ENCODE measurements around the gene TMEM235. TPM values are rescaled to one million over a fixed set of nuclear protein-coding genes. Genes with fewer than 3 reads are reported as not detected.

Gene TMEM235
- total RNA-seq, 3 donors from 2014 or later (not counting 1 experiment from before 2014, with no cell fraction given) = not detected

GRCh38 chr17:78272914-78273258, 41.5 kb downstream of the TMEM235 start:
- Histone ChIP-seq H3K4me3 (ENCODE audit: low read length) (no peak overlapping the region), H3K36me3 (ENCODE audit: control insufficient read depth, insufficient read depth, low read length) (no peaks in the 10 kb centered on the region), H3K4me1 (ENCODE audit: control insufficient read depth, insufficient read depth, low read length) (no peaks in the 10 kb centered on the region), H3K9me3 (ENCODE audit: control insufficient read depth, insufficient read depth, low read length) (no peaks in the 10 kb centered on the region), H3K27ac (ENCODE audit: low read length) (no peak overlapping the region), H3K27me3 (ENCODE audit: control insufficient read depth, insufficient read depth, low read length) (no peaks in the 10 kb centered on the region)
- DNase-seq (no peak), ATAC-seq (no peak)
- Mint-ChIP-seq H3K36me3 (no peaks in the 10 kb centered on the region), H3K27me3 (ENCODE audit: low read depth in 2 of 2) (peaks cover 0 to 16% of the 10 kb centered on the region in 2 donors), H3K4me1 (peaks cover 0 to 5% of the 10 kb centered on the region in 2 donors), H3K27ac (no peak overlapping the region), H3K9me3 (no peaks in the 10 kb centered on the region), H3K4me3 (no peak overlapping the region)
- intact Hi-C loops (cut with micrococcal nuclease) = no loop called here
- TF ChIP-seq CTCF (IDR thresholded peaks at IDR 0.05) = no peak
- 81% methylated on average over 7 of the region's 7 CpGs for WGBS (ENCODE audit: insufficient coverage)

- Histone ChIP-seq H3K4me1 (ENCODE audit: control insufficient read depth, insufficient read depth, low read length) (no peaks in the 10 kb centered on the region), H3K36me3 (ENCODE audit: control insufficient read depth, insufficient read depth, low read length) (no peaks in the 10 kb centered on the region), H3K4me3 (ENCODE audit: low read length) (no peak overlapping the region), H3K27ac (ENCODE audit: low read length) (no peak overlapping the region), H3K27me3 (ENCODE audit: control insufficient read depth, insufficient read depth, low read length) (no peaks in the 10 kb centered on the region), H3K9me3 (ENCODE audit: control insufficient read depth, insufficient read depth, low read length) (no peaks in the 10 kb centered on the region)
- Mint-ChIP-seq H3K4me3 (no peak overlapping the region), H3K27me3 (ENCODE audit: low read depth in 2 of 2) (peaks cover 0 to 16% of the 10 kb centered on the region in 2 donors), H3K27ac (no peak overlapping the region), H3K9me3 (no peaks in the 10 kb centered on the region), H3K4me1 (peaks cover 0 to 5% of the 10 kb centered on the region in 2 donors), H3K36me3 (no peaks in the 10 kb centered on the region)
- DNase-seq (no peak), ATAC-seq (no peak)
- intact Hi-C loops (cut with micrococcal nuclease) = no loop called here
- 89% methylated on average over 6 of the region's 6 CpGs for WGBS (ENCODE audit: insufficient coverage)
- no peak for TF ChIP-seq CTCF (IDR thresholded peaks at IDR 0.05)
These were observed 42.4 kb downstream of the TMEM235 start for GRCh38 chr17:78273813-78274212.

GRCh38 chr17:78275355-78275754, 43.9 kb downstream of the TMEM235 start:
- H3K27ac Mint-ChIP-seq = no peak overlapping the region
- no peak overlapping the region for H3K4me3 Mint-ChIP-seq
- 93% methylated on average over 3 of the region's 5 CpGs for WGBS (ENCODE audit: insufficient coverage)

More at GRCh38 chr17:78275355-78275754, 43.9 kb downstream of the TMEM235 start:
- Mint-ChIP-seq H3K36me3 (no peaks in the 10 kb centered on the region), H3K9me3 (no peaks in the 10 kb centered on the region), H3K27me3 (ENCODE audit: low read depth in 2 of 2) (peaks cover 0 to 19% of the 10 kb centered on the region in 2 donors), H3K4me1 (peaks cover 0 to 5% of the 10 kb centered on the region in 2 donors)
- Histone ChIP-seq H3K27ac (ENCODE audit: low read length) (no peak overlapping the region), H3K4me1 (ENCODE audit: control insufficient read depth, insufficient read depth, low read length) (no peaks in the 10 kb centered on the region), H3K36me3 (ENCODE audit: control insufficient read depth, insufficient read depth, low read length) (no peaks in the 10 kb centered on the region), H3K27me3 (ENCODE audit: control insufficient read depth, insufficient read depth, low read length) (no peaks in the 10 kb centered on the region), H3K9me3 (ENCODE audit: control insufficient read depth, insufficient read depth, low read length) (no peaks in the 10 kb centered on the region), H3K4me3 (ENCODE audit: low read length) (no peak overlapping the region)
- TF ChIP-seq CTCF (IDR thresholded peaks at IDR 0.05) = no peak
- no peak for DNase-seq
- no peak for ATAC-seq
- intact Hi-C loops (cut with micrococcal nuclease) = no loop called here
